NCI-H1092 treated with DMSO at 0.1 percent for 48 hours (cell line): ENCODE measurements around the gene MC1R.

Source experiments
- DNase-seq: peaks from one replicate; lab custom pipeline; 2025; lab: John Stamatoyannopoulos, UW

MC1R gene

DNA sequence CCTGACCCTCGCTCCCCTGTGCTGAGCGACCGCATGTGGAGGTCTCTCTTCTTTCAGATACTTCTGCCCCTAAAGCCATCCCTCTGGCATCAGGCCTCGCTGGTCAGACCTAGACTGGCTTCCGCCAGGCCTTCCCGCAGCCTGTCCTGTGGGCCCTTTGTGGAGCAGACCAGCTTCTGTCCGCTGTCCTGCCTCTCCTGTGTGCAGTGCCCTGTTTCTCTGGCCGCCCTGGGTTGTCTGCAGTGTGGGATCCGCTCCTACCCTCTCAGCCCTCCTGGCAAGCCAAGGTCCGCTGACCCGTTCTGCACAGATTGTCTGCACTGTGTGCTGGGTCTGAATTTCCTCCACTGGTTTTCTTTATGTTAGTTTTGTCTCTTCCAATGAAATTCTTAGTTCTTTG lies 21.5 kb upstream of the MC1R start:
- DNase-seq = no peak

- no peak for DNase-seq
Measured at GRCh38 chr16:89898201-89898967, 20.3 kb upstream of the MC1R start.

DNA sequence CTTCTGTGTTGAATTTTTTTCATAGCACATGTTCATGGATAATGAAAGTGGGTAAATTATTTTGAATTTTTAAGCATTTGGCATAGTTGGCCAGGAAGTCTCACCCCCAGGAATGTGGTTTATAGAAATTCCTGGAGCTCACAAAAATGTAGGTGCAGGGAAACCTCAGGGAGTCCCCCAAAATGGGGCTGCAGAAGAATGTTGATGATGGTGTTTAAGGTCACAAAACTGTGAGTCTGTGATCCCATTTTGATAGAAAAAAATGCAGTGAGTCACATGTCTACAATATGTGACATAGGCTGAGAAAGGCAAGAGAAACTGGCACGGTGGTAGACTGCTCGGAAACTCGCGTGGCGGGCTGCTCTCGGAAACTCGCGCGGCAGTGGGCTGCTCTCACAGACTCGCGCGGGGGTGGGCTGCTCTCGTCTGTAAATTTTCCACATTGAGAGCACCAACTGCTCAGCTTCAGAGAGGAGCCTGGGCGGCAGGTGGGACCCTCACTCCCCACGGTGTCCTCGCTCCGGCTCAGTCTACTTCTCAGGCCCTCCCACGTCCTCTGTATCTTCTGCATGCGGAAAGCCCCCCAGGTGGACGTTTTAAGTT lies 18.7 kb upstream of the MC1R start:
- no peak for DNase-seq

- DNase-seq = no peak
Measured at GRCh38 chr16:89900885-89901284, 17.8 kb upstream of the MC1R start.

GRCh38 chr16:89902980-89903379 lies 15.7 kb upstream of the MC1R start:
- DNase-seq = no peak

- no peak for DNase-seq
Measured at GRCh38 chr16:89903908-89904515, 14.7 kb upstream of the MC1R start.

DNA sequence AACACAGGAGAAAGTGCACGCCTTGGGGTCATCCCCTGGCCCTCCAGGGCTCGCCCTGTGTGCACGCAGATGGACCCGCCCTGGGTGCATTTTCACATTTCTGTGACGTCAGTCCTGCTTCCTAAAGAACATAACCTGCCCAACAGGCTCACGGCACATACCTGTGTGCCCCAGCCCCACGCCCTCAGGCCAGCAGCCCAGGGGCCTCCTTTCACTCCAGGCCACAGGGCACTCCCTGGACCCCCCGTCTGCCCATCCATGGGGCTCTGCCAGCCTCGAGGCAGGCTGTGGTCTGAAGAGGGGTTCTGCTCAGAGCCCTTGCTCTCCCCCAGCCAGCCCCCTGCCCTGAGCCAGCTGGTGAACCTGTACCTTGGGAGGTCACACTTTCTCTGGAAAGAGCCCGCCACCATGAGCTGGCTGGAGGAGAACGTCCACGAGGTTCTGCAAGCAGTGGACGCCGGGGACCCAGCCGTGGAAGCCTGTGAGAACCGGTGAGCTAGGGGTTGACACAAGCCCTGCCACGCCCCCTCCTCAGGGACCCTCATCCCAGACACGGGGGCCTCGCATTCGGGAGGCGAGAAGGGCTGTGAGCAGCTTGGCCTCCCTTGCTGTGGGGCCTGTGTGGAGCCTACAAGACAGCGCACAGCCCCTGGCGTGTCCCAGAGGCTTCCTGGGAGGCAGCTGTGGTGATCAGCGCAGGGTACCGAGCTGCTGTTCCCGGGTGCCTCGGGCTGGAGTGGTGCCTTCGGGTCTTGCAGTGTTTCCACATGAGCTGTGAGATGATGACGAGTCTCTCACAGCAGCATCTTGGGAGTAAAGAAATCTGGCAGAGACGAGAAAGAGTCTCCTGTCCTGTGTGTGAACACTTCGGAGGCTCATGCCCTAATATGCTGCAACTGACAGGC lies 13.8 kb upstream of the MC1R start:
- DNase-seq = no peak

- DNase-seq = no peak
Measured at GRCh38 chr16:89905511-89906139, 13.0 kb upstream of the MC1R start.

DNA sequence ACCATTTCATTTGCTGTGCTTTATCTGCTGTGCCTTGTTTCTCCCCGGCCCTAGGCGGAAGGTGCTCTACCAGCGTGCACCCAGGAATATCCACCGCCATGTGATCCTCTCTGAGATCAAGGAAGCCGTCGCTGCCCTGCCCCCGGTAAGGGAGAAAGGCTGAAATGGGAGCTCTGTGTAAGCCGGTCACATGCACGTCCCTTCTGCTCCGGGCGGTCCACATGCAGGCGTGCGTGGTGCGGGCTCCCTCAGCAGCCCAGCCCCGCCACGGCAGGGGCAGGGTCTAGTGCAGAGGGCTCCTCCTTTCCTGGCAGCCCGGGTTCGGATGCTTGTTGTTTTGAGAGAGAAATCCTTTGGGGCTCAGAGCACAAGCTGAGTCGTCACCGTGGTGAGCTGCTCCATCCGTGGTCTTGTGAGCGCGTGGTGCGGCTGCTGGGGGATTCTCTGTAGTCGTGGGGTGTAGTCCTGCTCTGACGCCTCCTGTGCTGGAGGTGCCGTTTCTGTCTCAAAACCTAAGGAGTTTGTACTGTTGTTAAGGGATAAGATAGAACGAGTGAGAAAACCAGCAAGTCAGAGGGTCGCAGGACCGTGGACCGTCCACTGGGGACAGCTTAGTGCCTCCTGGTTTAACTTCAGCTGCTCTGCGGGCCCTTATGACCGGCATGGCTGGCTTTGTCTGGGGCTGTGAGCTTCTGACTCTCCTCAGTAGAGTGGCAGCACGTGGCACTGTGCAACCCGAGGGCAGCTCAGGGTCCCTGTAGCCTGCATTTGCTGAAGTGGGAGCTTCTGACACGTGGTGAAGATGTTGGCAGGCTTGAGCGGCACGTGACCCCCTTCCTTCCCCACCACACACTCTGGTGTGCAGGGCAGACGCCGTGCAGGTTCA lies 12.3 kb upstream of the MC1R start:
- DNase-seq = no peak

DNA sequence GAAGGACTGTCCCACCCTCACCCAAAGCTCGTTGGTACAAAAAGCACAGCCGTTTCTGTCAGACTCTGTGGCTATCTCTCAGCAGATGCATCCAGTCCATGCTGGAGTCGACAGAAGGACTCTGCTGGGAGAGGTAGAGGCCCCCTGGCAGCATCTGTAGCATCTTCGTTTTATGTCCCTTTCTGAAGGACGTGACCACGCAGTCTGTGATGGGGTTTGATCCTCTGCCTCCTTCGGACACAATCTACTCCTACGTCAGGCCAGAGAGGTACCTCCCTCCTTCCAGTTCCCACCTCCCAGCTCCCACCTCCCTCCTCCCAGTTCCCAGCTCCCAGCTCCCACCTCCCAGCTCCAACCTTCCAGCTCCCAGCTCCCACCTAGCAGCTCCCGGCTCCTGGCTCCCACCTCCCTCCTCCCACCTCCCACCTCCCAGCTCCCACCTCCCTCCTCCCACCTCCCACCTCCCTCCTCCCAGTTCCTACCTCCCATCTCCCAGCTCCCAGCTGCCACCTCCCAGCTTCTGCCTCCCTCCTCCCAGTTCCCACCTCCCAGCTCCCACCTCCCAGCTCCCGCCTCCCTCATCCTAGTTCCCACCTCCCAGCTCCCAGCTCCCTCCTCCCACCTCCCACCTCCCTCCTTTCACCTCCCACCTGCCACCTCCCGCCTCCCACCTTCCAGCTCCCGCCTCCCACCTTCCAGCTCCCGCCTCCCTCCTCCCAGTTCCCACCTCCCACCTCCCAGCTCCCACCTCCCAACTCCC lies 11.4 kb upstream of the MC1R start:
- DNase-seq = no peak

- no peak for DNase-seq
Measured at GRCh38 chr16:89908236-89908635, 10.4 kb upstream of the MC1R start.

DNA sequence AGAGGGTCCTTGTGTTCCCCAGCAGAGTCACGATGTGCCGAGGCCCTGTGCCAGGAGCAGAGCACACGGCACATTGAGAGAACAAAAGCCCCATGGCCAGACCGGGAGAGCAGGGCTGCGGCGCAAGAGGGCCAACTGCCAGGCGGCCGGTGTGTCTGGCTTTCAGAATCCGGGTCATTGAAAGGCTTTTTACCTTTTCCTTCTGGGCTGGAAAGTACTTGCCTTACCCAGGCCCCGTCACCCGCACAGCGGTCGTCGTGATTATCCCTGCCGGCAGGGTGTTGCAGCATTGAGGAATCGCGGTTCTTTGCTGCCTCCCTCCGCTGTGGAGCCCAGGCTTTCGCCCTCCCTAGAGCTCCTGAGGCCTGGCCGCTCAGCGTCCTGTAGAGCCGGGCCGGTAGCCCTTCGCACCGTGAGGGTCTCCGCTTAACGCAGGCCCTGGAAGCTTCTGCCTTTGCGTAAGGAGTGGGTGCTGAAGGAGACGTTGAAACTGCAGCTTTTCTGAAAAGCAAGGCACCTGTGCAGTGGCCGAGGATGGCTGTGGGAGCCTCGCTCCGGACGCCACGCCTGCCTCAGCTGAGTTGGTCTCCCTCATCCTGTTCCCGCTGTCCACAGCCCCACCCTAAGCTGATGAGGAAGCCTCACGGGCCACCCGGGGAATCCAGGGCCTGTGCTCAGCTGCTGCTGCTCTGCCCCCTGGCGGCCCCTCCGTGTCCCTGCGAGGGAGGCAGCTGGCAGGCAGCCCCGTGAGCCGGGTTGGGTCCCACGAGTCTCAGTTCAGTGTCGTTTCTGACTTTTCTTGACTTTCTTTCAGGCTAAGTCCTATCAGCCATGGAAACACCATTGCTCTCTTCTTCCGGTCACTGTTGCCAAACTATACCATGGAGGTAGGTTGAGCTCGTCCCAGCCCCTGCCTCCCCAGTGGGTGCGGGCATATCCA lies 8.6 kb upstream of the MC1R start:
- DNase-seq = peak; percentile 53

DNA sequence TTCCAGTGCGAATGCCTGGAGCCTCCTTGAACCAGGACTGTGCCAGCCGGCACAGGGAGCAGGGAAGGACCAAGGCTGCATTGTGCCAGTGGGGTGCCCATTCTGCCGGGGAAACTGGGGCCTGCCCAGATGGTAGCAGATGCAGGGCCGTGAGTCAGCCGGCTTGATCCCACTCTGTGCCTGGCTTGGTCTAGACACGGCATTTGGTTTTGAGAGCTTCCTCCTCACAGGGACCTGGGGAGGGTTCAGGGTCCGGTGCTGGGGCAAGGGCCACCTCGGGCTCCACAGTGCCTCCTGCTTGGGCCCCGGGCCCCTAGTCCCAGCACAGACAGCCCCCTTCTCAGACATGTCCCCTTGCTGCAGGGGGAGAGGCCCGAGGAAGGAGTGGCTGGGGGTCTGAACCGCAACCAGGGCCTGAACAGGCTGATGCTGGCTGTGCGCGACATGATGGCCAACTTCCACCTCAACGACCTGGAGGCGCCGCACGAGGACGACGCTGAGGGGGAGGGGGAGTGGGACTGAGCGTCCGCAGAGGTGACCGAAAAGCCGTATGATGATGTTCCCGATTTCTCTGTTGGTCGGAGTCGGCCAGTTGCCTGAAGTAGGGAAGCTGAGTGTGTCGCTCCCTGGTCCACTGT lies 7.8 kb upstream of the MC1R start:
- DNase-seq = no peak

DNA sequence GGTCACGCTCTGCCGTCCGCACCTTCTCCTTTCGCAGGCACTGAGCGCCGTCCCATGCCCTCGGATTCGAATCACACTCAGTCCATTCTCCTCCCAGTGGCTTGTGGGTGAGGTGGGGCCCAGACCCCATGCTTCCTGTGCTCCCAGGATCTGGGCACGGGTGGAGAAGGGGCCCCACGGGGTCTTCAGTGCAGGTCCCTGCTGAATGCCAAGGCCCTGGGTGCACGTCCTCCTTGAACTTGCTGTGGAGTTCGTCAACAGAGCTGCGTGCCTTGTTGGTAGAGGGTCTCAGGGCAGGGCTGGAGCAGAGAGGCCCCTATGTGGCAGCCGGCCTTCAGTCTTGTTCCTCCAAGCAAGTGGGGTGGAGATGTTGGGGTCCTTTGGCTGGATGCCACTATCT lies 7.3 kb upstream of the MC1R start:
- DNase-seq = no peak

DNA sequence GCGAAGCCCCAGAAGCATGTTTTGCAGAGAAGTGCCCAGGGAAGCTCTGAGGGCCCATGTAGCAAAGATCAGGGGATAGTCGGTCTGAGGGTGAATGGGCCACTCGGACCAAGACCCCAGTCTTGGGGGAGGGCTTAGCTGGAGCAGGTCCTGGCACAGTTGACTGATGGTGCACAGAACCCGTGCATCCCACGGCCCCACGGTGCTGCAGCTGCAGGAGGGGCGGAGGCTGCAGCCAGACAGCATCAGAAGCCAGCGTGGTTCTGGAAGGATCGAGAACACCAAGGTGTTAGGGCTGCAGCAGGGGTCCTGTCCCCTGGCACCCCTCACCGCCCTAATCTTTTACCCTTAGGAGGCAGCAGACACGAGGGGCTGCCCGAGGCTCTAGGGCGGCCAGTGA lies 6.5 kb upstream of the MC1R start:
- DNase-seq = no peak

DNA sequence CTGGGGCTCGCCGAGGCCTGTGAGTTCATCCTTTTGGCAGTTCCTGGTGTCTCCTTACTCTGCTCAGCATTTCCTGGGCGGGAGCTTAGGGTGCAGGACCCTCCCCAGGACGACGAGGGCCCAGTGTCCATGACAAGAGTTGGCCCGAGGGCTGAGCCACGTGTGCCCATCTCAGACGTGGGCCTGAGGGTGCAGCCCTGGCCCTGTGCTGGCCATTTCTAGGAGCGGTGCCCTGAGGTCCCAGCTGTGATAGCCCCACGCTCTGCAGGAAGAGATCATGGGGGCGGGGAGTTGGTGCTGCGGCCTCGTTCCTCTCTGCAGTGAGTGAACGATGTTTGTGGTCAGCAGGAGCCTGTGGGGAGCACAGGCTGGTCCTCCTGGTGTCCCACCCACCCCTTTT lies 6.0 kb upstream of the MC1R start:
- DNase-seq = no peak

- DNase-seq = no peak
Measured at GRCh38 chr16:89913408-89914387, 5.0 kb upstream of the MC1R start.
